ENCODE measurements around the gene TNFRSF14. TPM values are rescaled to one million over a fixed set of nuclear protein-coding genes. Genes with fewer than 3 reads are reported as not detected.
A peak's percentile ranks its signal among the peaks of the same experiment; 100 is the strongest.

TNFRSF14 gene
- total RNA-seq, 3 donors from 2014 or later: 55.8 to 75.8 (median 67.8) TPM

DNA sequence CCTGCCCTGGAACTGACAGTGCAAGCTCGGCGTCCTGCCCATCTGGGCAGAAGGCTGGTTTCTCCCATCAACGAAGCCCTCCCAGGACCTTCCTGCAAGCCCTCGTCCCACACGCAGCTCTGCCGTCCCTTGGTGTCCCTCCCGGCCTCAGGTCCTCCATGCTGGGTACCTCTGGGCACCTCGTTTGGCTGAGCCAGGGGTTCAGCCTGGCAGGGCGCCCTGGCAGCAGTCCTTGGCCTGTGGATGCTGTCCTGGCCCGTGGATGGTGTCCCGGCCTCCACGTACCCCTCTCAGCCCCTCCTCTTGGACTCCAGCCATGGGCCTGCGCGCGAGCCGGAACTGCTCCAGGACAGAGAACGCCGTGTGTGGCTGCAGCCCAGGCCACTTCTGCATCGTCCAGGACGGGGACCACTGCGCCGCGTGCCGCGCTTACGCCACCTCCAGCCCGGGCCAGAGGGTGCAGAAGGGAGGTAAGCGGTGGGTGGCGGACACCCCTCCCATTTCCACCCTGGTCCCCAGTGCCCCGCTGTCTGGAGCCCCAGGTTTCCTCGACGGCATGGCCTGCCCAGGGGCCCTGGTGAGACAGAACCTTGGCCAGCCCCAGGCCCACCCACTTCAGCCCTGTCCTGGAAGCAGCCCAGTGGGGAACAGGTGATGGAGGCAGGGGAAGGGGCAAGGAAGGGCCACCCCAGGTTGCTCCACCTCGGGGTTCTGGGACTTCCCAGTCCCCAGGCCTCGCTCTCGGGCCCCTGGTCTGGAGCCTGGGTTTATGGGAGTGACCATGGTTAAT lies 3.5 kb downstream of the TNFRSF14 start:
- Histone ChIP-seq H3K4me1 (peaks cover 15 to 19% of the 10 kb centered on the region in 2 donors), H3K27ac (no peak overlapping the region), H3K9me3 (no peaks in the 10 kb centered on the region), H3K36me3 (no peaks in the 10 kb centered on the region), H3K4me3 (no peak overlapping the region), H3K27me3 (no peaks in the 10 kb centered on the region)
- TF ChIP-seq POLR2A (IDR thresholded peaks at IDR 0.05) (no peak), POLR2AphosphoS5 (IDR thresholded peaks at IDR 0.05) (no peak)
- TF ChIP-seq, protein P1, sequence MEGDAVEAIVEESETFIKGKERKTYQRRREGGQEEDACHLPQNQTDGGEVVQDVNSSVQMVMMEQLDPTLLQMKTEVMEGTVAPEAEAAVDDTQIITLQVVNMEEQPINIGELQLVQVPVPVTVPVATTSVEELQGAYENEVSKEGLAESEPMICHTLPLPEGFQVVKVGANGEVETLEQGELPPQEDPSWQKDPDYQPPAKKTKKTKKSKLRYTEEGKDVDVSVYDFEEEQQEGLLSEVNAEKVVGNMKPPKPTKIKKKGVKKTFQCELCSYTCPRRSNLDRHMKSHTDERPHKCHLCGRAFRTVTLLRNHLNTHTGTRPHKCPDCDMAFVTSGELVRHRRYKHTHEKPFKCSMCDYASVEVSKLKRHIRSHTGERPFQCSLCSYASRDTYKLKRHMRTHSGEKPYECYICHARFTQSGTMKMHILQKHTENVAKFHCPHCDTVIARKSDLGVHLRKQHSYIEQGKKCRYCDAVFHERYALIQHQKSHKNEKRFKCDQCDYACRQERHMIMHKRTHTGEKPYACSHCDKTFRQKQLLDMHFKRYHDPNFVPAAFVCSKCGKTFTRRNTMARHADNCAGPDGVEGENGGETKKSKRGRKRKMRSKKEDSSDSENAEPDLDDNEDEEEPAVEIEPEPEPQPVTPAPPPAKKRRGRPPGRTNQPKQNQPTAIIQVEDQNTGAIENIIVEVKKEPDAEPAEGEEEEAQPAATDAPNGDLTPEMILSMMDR (IDR thresholded peaks at IDR 0.05): no peak
- intact Hi-C loops (cut with DNase I; ENCODE audit: low total_unique reads): no loop called here
- no peak for DNase-seq (ENCODE audit: low spot score in 2 of 2)

DNA sequence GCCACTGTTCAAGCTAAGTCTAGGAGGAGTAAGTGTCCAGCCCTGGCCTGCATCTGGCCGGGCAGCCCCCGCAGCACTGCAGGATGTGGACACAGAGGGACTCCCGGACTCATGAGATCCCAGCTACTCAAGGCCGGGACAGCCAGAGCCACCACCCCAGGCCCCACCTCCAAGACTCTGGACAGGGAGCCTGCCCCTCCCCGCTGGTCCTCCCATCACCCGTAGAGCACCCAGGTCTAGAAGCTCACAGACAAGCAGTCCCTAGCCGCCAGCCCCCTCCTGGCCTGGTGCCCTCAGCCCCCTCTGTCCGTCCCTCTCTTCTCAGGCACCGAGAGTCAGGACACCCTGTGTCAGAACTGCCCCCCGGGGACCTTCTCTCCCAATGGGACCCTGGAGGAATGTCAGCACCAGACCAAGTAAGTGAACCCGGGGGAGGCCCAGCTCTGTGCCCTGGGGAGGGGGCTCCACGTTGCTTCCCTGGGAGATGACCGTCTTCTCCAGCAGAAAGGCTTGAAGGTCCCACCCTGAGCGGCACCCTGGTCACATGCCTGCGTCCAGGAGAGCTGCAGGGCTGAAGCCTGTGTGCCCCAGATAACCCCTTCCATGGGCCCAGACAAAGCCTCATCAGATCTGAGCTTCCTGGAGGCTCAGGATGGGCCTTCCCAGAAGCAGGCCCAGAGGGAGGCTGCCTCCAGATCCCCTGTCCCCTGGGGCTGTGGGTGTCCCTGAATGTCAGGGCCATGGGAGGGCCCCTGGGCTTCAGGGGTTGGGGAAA lies 4.3 kb downstream of the TNFRSF14 start:
- H3K4me3 ChIP-seq: no peak overlapping the region
- TF ChIP-seq, protein P1 (IDR thresholded peaks at IDR 0.05): no peak
- no peak for TF ChIP-seq POLR2AphosphoS5 (IDR thresholded peaks at IDR 0.05)
- no peak for TF ChIP-seq POLR2A (IDR thresholded peaks at IDR 0.05)
- H3K9me3 ChIP-seq: no peaks in the 10 kb centered on the region
- no peak overlapping the region for H3K27ac ChIP-seq
- no peak for DNase-seq (ENCODE audit: low spot score in 2 of 2)
- intact Hi-C loops (cut with DNase I; ENCODE audit: low total_unique reads): no loop called here
- H3K4me1 ChIP-seq: peaks cover 10 to 13% of the 10 kb centered on the region in 2 donors
- H3K27me3 ChIP-seq: no peaks in the 10 kb centered on the region
- H3K36me3 ChIP-seq: no peaks in the 10 kb centered on the region

- intact Hi-C loops (cut with DNase I; ENCODE audit: low total_unique reads): no loop called here
- H3K9me3 ChIP-seq: no peaks in the 10 kb centered on the region
- peaks cover 0 to 4% of the 10 kb centered on the region in 2 donors for H3K27me3 ChIP-seq
- H3K27ac ChIP-seq: no peak overlapping the region
- no peaks in the 10 kb centered on the region for H3K36me3 ChIP-seq
- TF ChIP-seq POLR2A (IDR thresholded peaks at IDR 0.05): no peak
- TF ChIP-seq POLR2AphosphoS5 (IDR thresholded peaks at IDR 0.05): no peak
- TF ChIP-seq, protein P1 (IDR thresholded peaks at IDR 0.05): no peak
- no peak overlapping the region for H3K4me3 ChIP-seq
- DNase-seq (ENCODE audit: low spot score in 2 of 2): no peak
- peaks cover 9 to 12% of the 10 kb centered on the region in 2 donors for H3K4me1 ChIP-seq
Observed at GRCh38 chr1:2561446-2561845, 5.3 kb downstream of the TNFRSF14 start.

GRCh38 chr1:2561898-2562895 lies 6.0 kb downstream of the TNFRSF14 start:
- Histone ChIP-seq H3K9me3 (no peaks in the 10 kb centered on the region), H3K36me3 (no peaks in the 10 kb centered on the region), H3K4me1 (peaks cover 7 to 8% of the 10 kb centered on the region in 2 donors), H3K4me3 (no peak overlapping the region), H3K27ac (no peak overlapping the region), H3K27me3 (peaks cover 0 to 5% of the 10 kb centered on the region in 2 donors)
- no peak for TF ChIP-seq POLR2A (IDR thresholded peaks at IDR 0.05)
- no peak for TF ChIP-seq POLR2AphosphoS5 (IDR thresholded peaks at IDR 0.05)
- TF ChIP-seq, protein P1 (IDR thresholded peaks at IDR 0.05): peak in 2 of 3 donors; percentile 16 to 26
- no peak for DNase-seq (ENCODE audit: low spot score in 2 of 2)
- intact Hi-C loops (cut with DNase I; ENCODE audit: low total_unique reads): no loop called here

Measured in breast epithelium (tissue), 4 donors.